Pulmonary artery endothelial cell (primary cell): ENCODE measurements around the gene ZCWPW1. TPM values are rescaled to one million over a fixed set of nuclear protein-coding genes. Genes with fewer than 3 reads are reported as not detected.
"Not testable (repeated sequence)": the region's sequence is repeated elsewhere in the genome, so short reads cannot be mapped to it uniquely, and the experiment has no call there.

Source experiments
- DNase-seq: peaks from one replicate; pipeline ENCODE4 v3.0.0-alpha.2; 2011; ENCODE audit warnings: low read depth, low spot score
- total RNA-seq: library from RNA; depleted of rRNA; stranded (reverse); fragments of >200 nt; gene quantifications from 2 replicates; pipeline ENCODE4 v1.2.3, GENCODE V29; 2014

ZCWPW1 gene
- total RNA-seq, 1 donor from 2014 or later = 0.53 TPM

DNA sequence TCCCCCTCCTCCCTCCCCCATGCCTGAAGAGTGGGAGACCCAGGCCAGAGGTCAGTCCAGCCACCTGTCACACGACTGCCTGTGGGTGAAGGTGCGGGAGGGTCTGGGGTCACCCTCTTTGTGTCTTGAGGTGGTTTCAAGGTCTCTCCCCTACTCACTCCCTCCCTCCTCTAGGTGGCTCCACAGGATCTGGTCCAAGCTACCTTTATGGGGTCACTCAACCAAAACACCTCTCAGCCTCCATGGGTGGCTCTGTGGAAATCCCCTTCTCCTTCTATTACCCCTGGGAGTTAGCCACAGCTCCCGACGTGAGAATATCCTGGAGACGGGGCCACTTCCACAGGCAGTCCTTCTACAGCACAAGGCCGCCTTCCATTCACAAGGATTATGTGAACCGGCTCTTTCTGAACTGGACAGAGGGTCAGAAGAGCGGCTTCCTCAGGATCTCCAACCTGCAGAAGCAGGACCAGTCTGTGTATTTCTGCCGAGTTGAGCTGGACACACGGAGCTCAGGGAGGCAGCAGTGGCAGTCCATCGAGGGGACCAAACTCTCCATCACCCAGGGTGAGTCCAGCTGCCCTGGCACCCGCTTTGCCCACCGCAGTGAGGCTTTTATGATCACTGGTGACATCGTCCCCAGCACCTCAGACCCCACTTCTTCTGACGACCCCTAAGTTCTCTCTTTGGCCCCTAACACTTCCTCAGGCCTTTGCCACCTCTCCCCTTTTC, 54.5 kb downstream of the ZCWPW1 start:
- not testable (repeated sequence) for DNase-seq

DNA sequence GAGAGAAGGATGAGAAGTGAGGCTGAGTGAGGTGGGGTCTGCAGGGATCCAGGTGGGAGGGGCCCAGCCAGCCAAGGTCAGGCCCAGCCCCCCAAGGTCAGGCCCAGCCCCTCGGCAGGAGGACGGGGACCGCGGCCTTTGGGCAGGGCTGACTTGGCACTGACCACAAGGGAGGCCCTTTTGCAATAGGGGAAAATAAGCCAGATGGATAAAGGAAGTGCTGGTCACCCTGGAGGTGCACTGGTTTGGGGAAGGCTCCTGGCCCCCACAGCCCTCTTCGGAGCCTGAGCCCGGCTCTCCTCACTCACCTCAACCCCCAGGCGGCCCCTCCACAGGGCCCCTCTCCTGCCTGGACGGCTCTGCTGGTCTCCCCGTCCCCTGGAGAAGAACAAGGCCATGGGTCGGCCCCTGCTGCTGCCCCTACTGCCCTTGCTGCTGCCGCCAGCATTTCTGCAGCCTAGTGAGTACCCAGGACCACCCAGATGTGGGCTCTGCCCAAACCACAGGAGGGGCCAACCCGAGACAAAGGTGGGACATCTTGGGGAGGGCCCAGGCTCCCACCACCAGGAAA, 55.2 kb downstream of the ZCWPW1 start, which contains the start of gene PILRA:
PILRA (plus strand) TSS at position 227 of the 571 bp plus-strand sequence; CDS start at position 397, 170 bp downstream.
- DNase-seq = no peak

DNA sequence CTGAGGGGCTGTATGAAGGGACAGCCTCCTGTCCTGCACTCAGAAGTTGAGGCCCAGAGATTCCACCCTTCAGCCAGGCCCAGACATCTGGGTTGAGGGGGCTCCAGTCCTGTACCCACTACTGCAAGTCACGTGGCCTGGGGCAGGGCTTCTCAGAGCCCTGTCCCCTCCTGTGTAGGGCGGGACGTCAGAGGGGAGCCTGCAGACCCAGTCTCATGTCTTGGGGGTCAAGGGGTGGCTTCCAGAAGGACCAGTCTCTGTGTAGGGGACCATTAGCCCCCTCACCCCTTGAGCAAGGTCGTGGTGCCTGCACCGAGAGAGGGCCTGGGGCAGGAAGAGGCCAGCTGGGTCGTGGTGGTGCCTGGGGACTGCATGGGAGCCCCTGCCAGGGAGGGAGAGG, 55.8 kb downstream of the ZCWPW1 start:
- DNase-seq = no peak

DNA sequence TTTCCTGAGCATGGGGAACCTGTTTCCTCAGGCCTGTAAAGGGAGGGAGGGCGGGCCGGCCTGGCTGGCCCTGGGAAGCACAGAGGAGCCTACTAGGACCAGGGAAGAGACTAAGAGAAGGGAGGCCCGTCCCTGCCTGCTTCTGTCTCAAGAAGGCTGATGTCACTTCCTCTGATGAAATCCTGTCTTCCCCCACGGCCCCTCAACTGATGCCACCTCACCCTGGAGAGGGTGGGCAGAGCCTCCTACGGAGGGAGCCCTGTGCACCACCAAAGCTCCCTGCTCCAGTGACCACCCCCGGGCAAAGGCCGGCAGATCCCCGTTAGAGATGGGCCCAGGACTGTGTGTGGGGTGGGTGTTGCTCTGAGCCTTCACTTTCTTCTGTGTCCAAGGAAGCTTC, 56.2 kb downstream of the ZCWPW1 start:
- no peak for DNase-seq

DNA sequence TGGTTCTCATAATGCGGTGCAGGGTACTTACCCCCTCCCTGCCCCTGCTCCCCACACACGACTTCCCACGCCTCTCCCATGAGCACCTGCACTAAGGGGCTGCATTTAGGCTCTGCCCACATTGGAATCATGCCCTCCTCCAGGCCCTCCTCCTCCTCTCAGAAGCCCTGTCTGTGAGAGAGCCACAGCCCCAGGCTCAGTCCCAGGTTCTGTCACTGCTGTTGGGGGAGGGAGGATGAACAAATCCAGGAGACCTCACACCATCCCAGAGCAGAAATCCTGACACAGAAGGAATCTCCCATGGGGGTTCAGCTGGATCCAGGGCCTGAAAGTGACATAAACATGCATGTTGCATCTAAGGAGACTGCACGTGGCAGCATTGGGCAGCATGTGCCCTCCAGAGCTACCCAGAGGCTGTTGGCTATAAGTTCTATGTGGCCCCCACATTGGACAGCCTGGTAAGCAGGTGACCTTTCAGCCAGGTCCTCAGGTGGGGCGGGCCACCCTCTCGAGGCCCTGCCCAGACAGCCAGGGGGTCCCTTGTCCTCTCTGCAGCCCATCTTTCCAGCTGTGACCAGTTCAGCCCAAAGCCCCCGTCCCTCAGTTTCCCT, 56.8 kb downstream of the ZCWPW1 start:
- DNase-seq = no peak

DNA sequence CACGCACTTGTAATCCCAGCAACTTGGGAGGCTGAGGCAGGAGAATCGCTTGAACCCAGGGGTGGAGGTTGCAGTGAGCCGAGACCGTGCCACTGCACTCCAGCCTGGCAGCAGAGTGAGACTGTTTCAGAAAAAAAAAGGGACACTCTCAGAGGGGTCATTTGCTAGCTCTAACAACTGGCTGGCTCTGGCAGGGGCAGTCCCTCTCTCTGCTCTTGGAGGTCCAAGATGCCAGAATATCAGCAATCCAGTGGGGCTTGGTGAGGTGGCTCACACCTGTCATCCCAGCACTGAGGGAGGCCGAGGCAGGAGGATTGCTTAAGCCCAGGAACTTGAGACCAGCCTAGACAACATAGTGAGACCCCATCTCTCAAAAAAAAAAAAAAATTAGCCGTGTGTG, 57.8 kb downstream of the ZCWPW1 start:
- DNase-seq = no peak

DNA sequence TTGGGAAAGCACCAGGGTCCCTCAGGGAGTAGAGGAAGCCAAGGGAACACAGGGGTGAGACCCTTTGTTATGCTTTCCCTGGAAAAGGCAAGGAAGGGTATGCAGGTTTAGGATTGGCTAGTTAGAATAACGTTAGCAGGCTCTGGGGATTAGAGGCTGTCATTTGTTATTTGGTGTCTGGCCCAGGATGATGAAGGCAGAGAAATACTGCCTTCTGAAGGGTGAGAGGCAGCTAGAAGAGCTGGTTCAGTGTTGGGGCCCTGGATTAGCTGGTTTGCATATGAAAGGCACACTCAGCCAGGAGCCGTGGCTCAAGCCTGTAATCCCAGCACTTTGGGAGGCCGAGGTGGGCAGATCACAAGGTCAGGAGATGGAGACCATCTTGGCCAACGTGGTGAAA, 58.2 kb downstream of the ZCWPW1 start:
- no peak for DNase-seq

DNA sequence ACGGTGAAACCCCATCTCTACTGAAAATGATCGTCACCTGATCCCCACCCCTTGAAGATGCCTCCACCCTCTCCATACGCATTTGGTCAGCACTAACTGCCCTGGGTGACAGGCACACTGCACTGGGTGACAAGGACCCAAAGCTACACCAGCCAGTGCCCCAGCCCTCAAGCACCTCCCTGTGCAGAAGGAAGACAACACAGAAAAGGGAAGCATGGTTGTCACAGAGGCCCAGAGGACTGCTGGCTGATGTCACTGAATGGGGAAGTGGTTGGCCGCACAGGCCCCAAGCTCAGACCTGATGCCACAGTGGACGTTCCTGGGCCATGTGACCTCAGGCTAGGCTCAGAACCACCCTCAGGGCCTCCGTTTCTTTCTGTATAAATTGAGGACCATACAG, 59.4 kb downstream of the ZCWPW1 start:
- DNase-seq = no peak

DNA sequence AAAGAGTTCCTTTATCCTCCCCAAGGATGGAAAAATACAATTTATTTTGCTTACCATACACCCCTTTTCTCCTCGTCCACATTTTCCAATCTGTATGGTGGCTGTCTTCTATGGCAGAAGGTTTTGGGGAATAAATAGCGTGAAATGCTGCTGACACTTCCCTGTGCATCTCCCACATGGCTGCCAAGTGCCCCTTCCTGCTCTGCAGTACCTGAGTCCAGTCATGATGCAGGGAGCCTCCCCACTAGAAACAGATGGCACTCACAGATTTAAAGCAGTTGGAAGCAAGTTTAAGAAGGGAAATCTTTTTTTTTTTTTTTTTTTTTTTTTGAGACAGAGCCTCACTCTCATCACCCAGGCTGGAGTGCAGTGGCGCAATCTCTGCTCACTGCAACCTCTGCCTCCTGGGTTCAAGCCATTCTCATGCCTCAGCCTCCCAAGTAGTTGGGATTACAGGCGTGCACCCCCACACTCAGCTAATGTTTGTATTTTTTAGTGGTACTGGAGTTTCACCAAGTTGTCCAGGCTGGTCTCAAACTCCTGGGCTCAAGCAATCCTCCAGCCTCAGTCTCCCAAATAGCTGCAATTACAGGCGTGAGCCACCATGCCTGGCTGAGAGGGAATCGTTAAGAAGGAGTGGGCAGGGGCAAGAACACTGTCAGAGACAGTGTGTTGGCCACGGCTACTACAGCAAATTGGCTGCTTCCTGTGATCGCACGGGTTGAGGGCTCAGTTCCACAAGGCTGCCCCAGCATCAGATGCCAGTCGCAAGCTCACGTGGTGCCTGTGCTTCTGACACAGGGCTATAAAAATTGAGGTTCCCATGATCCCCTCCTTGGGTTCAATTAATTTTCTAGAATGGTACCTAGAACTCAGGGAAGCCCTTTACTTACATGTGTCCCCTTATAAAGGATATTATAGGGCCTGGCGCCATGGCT, 60.6 kb downstream of the ZCWPW1 start:
- no peak for DNase-seq

DNA sequence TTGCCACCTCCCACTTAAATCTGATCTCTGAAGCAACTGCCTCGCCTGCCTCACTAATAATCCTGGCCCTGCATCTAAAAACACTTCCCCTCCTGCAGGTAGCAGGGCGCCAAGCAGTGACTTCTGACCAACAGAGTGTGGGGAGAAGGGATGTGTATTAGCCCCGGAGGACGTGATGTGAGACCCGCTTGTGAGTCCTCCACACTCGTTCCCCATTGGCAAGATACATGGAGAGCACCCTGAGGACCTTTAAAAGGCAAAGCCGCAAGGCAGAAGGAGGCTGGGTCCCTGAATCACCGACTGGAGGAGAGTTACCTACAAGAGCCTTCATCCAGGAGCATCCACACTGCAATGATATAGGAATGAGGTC, 61.3 kb downstream of the ZCWPW1 start:
- DNase-seq = no peak

DNA sequence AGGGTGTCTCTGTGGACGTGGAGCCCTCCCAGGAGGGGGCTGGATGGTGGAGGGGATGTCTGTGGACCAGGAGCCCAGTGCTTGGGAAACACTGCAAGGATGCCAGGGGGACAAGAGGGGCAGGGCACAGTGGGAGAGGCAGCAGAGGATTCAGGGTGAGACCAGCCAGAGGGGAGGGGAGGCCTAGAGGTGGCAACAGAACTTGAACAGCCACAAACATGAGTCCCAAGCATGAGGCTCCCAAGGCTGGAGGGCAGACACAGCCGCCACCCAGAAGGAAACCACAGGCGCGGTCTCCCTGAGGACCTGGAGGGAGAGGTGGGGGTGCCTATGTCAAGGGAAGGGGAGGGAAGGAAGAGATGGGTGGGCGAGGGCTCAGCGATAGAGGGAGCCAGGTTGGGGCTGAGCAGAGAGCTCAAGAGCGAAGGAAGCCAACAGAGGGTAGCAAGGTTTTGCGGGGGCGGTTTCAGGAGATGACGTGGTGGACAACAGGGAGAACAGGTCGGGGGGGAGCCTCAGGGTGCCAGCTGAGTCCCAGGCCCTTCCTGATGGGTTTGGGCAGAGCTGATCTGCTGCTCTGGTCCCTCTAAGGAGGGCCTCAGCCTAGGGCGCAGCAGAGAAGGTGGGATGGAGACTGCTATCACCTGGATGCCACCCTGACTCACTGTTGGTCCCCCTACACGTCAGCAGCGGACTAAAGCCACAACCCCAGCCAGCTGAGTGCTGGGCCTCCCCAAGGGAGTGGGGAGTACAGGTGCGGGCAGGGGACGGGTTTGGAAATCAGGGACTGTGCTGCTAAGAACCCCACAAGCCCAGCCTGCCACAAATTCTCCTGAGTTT, 61.9 kb downstream of the ZCWPW1 start:
- no peak for DNase-seq

DNA sequence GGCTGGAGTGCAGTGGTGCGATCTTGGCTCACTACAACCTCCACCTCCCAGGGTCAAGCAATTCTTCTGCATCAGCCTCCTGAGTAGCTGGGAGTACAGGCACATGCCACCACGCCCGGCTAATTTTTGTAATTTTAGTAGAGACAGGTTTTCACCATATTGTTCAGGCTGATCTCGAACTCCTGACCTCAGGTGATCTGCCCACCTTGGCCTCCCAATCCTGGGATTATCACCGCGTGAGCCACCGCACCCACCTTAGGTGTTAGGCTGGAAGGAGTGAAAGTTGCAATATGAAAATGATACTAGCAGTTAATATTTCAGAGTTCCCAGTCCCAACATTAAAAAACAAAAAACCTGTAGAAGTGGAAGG, 62.5 kb downstream of the ZCWPW1 start:
- not testable (repeated sequence) for DNase-seq

DNA sequence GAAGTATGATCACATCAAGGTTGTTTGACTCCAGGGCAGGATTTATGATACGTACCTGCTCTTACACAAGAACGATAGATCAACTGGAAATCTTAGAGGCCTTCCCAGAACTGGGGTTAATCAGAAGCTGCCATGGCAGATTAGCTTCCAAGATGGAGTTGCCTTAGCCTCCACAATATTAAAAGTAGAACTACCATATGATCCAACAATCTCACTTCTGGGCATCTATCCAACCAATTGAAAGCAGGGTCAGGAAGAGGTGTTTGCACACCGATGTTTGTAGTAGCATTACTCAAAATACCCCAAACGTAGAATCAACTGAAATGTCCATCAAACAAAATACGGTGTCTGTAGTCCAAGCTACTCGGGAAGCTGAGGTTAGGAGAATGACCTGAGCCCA, 64.0 kb downstream of the ZCWPW1 start:
- no peak for DNase-seq

DNA sequence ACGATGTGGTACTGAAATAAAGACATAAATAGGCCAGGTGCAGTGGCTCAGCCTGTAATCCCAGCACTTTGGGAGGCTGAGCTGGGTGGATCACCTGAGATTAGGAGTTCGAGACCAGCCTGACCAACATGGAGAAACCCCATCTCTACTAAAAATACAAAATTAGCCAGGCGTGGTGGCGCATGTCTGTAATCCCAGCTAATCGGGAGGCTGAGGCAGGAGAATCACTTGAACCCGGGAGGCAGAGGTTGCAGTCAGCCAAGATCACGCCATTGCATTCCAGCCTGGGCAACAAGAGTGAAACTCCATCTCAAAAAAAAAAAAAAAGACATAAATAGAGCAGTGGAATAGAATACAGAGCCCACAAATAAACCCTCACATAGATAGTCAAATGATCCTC, 64.7 kb downstream of the ZCWPW1 start:
- not testable (repeated sequence) for DNase-seq

DNA sequence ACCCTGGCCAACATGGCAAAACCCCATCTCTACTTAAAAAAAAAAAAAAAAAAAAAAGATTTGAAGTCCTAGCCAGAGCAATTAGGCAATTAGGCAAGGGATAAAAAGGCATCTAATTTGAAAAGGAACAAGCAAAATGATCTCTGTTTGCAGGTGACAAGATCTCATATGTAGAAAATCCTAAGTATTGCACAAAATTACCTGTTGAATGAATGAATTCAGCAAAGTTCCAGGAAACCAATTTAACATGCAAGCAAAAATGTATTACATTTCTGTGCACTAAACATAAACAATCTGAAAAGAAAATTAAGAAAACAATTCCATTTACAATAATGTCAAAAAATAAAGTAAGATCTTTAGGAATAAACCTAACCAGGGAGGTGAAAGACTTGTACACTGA, 65.4 kb downstream of the ZCWPW1 start:
- DNase-seq = no peak

DNA sequence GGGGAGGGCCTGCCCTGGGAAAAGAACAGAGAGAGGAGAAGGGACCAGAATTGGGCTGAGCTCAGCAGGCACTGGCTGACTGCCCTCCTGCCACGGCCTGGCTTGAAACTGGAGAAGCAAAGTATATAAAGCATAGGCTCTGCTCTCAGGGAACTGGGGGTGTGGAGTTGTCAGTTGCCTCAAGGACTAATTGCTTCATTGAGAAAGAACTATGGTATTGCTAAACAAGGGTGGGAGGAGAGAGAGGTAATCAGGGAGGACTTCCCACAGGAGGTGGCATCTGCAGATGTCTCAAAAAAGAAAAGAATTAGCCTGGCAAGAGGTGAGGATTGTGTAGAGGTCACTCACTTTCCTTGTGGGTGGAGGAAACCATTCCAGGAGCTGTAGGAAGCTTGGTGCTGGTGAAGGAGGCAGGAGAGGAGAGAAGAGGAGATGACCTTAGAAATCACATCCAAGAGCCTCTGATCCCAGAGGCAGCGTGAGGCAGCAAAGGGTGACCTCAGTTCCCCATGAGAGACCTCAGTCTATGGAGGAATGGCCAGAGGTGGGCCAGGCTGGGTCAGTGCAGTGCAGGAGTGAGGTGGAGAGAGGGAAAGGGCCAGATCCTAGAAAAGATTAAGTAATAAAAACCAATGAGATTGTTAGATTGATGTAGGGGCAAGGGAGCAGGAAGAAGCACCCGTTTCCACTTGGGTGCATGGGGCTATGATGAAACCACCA, 68.2 kb downstream of the ZCWPW1 start:
- DNase-seq = no peak

DNA sequence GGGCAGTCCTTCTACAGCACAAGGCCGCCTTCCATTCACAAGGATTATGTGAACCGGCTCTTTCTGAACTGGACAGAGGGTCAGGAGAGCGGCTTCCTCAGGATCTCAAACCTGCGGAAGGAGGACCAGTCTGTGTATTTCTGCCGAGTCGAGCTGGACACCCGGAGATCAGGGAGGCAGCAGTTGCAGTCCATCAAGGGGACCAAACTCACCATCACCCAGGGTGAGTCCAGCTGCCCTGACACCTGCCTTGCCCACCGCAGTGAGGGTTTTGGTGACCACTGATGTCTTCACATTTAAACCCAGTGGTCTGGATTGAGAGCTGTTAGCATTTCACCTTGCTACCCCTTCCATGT, 69.7 kb downstream of the ZCWPW1 start:
- DNase-seq = no peak

DNA sequence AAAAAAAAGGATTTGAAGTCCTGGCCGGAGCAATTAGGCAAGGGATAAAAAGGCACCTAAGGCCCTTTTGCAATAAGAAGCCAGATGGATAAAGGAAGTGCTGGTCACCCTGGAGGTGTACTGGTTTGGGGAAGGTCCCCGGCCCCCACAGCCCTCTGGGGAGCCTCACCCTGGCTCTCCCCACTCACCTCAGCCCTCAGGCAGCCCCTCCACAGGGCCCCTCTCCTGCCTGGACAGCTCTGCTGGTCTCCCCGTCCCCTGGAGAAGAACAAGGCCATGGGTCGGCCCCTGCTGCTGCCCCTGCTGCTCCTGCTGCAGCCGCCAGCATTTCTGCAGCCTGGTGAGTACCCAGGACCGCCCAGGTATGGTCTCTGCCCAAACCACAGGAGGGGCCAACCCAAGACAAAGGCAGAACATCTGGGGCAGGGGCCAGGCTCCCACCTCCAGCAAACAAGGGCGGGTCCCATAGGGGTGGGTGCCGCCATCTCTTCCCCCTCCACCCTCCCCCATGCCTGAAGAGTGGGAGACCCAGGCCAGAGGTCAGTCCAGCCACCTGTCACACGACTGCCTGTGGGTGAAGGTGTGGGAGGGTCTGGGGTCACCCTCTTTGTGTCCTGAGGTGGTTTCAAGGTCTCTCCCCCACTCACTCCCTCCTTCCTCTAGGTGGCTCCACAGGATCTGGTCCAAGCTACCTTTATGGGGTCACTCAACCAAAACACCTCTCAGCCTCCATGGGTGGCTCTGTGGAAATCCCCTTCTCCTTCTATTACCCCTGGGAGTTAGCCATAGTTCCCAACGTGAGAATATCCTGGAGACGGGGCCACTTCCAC, 70.3 kb downstream of the ZCWPW1 start, which contains the start of gene PILRB:
PILRB (plus strand) TSS at position 91 of the 830 bp plus-strand sequence; CDS start at position 277, 186 bp downstream.
- DNase-seq = no peak

DNA sequence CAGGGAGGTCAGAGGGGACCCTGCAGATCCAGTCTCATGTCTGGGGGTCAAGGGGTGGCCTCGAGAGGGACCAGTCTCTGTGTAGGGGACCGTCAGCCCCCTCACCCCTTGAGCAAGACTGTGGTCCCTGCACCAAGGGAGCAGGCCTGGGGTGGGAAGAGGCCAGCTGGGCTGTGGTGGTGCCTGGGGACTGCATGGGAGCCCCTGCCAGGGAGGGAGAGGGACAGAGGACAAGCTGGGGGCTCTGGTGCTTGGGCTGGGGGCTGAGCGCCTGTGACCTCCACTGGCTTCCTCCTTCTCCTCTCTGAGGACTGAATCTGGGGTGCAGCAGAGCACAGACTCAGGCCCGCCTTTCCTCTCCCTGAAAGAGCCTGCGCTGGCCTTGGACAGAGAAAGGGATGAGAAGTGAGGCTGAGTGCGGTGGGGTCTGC, 71.4 kb downstream of the ZCWPW1 start:
- no peak for DNase-seq
